ENCODE measurements around the gene CDIP1.

DNA sequence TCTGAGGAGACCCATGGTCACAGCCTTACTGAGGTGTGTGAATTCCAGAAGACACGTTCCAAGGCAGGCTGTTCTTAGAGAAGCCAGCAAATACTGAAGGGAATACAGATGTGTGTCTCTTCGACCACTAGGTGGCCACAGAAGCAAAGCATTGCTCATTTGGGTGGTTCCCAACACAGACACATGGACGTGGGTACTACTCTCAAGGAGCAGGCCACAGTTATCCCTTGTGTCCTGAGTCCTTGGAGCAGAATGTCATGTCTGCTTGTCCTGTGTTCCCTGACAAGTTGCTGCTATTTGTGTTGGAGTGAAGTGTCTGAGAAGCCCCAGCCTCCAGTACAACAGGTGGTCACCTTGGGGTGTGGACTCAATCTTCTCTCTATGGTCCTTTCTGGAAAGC, 32.1 kb downstream of the CDIP1 start:
- TF ChIP-seq, protein P1, sequence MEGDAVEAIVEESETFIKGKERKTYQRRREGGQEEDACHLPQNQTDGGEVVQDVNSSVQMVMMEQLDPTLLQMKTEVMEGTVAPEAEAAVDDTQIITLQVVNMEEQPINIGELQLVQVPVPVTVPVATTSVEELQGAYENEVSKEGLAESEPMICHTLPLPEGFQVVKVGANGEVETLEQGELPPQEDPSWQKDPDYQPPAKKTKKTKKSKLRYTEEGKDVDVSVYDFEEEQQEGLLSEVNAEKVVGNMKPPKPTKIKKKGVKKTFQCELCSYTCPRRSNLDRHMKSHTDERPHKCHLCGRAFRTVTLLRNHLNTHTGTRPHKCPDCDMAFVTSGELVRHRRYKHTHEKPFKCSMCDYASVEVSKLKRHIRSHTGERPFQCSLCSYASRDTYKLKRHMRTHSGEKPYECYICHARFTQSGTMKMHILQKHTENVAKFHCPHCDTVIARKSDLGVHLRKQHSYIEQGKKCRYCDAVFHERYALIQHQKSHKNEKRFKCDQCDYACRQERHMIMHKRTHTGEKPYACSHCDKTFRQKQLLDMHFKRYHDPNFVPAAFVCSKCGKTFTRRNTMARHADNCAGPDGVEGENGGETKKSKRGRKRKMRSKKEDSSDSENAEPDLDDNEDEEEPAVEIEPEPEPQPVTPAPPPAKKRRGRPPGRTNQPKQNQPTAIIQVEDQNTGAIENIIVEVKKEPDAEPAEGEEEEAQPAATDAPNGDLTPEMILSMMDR (IDR thresholded peaks at IDR 0.05; ENCODE audit: low read depth, low read length), result peak; percentile 80
- no peak for TF ChIP-seq POLR2A (IDR thresholded peaks at IDR 0.05; ENCODE audit: extremely low read depth, insufficient read length)
- TF ChIP-seq MYC (IDR thresholded peaks at IDR 0.05; ENCODE audit: low read depth, low read length), result peak; percentile 81
- TF ChIP-seq, protein P2, sequence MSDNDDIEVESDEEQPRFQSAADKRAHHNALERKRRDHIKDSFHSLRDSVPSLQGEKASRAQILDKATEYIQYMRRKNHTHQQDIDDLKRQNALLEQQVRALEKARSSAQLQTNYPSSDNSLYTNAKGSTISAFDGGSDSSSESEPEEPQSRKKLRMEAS (IDR thresholded peaks at IDR 0.05; ENCODE audit: low read depth, low read length), result peak; percentile 80

All from NB4 (cell line).